Adrenal gland (tissue), 5 donors: ENCODE measurements around the gene CRTC3.

ENCODE experiments used
- POLR2A ChIP-seq, 2 donors: fragments of 450-650 bp; IDR thresholded peaks; one replicate each; pipeline ENCODE4 v1.6.1; 2017; ENCODE audit warnings: antibody characterized with exemption in 2 of 2, mild to moderate bottlenecking in 2 of 2, moderate library complexity in 1 of 2
- TF ChIP-seq, protein P1 (sequence below), 6 experiments: fragments of 450-650 bp in 4 of 6; fragments of 200-600 bp in 2 of 6; sonication (generic) in 1 of 6; IDR thresholded peaks; 1 replicate in 5 of 6; 2 replicates in 1 of 6; pipeline versions ENCODE4 v1.5.1 to v1.8.0; 2016 to 2021; ENCODE audit warnings: antibody characterized with exemption in 6 of 6, mild to moderate bottlenecking in 2 of 6, moderate library complexity in 1 of 6
- donor health status: DM: no; HTN: no; CAD: no.

DNA sequence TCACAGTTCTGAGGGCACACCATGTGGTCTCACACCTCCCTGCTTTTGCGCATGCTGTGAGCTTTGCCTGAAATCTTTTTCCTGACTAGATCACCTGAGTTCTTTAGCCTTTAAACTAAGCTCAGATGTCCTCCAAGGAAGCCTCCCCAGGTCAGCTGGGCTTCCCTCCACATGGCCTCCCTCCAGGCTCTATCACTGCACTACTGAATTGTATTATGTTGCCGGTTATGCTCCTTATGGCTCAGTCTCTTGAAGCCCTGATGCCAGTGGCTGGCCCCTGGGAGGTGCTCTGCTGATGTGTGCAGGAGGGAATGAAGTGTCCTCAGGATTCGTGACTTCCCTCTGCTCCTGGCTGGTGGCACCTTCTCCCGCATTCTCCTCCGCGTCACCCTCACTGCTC is 94.1 kb downstream of the CRTC3 start:
- TF ChIP-seq, protein P1, sequence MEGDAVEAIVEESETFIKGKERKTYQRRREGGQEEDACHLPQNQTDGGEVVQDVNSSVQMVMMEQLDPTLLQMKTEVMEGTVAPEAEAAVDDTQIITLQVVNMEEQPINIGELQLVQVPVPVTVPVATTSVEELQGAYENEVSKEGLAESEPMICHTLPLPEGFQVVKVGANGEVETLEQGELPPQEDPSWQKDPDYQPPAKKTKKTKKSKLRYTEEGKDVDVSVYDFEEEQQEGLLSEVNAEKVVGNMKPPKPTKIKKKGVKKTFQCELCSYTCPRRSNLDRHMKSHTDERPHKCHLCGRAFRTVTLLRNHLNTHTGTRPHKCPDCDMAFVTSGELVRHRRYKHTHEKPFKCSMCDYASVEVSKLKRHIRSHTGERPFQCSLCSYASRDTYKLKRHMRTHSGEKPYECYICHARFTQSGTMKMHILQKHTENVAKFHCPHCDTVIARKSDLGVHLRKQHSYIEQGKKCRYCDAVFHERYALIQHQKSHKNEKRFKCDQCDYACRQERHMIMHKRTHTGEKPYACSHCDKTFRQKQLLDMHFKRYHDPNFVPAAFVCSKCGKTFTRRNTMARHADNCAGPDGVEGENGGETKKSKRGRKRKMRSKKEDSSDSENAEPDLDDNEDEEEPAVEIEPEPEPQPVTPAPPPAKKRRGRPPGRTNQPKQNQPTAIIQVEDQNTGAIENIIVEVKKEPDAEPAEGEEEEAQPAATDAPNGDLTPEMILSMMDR (IDR thresholded peaks at IDR 0.05) = no peak
- no peak for TF ChIP-seq POLR2A (IDR thresholded peaks at IDR 0.05)
